ENCODE data around the gene RAPGEF2. TPM values are rescaled to one million over a fixed set of nuclear protein-coding genes. Genes with fewer than 3 reads are reported as not detected.
A peak's percentile ranks its signal among the peaks of the same experiment; 100 is the strongest.
"Not testable (repeated sequence)": the region's sequence is repeated elsewhere in the genome, so short reads cannot be mapped to it uniquely, and the experiment has no call there.

The RAPGEF2 gene
- total RNA-seq, 1 donor from 2014 or later: 251 TPM

DNA sequence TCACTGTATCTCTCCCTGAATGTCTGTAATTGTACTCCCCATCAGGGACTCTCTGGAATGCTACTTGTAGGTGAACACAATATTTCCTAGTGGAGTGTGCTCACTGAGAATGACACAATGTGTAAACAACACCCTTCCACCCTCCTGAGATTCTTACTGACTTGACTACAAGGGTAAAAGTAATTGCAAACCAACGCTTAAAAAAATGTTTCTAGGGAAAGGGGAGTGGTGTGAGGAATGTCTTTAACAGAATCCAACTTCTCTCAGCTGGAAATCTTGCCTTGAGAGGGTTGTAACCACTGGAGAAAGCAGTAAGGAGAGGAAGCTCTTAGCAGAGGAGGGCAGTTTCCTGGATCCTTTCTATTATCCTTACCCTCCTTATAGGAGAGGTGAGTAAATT is 5.1 kb upstream of the RAPGEF2 start:
- DNase-seq: no peak

DNA sequence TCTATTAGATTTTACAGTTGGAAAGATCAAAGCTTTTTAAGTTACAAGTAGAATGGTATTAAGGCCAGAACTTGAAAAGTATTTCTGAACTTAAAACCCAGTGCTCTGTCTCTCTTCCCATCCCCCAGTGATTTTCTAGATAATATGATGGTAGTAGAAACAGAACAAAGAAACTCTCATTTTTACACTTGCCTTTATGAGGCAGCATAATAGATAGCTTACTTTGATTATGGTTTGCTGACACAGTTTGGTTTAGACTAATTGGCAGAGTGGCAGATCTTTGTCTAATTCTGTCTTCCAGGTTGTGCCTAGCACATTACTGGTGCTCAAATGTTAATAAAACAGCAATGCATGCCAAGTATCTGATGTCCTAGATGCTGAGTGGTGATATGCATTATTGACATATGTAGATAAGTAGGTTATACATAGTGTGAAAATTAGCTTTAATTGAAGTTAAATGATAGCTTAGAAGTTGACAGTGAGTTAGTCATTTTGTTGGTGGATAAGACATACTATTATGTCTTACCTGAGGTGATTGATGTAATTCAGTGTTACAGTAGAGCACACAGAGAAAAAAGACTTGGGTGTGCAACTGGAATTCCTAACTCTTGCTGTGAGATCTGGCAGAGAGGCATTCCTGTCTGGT is 4.3 kb upstream of the RAPGEF2 start:
- no peak for DNase-seq

GRCh38 chr4:159101988-159102621 is 774 bp upstream of the RAPGEF2 start:
- DNase-seq: no peak

GRCh38 chr4:159103384-159103990 is 608 bp downstream of the RAPGEF2 start:
- peak; percentile 11 for DNase-seq

GRCh38 chr4:159104694-159105414 is 2.0 kb downstream of the RAPGEF2 start:
- DNase-seq: no peak

DNA sequence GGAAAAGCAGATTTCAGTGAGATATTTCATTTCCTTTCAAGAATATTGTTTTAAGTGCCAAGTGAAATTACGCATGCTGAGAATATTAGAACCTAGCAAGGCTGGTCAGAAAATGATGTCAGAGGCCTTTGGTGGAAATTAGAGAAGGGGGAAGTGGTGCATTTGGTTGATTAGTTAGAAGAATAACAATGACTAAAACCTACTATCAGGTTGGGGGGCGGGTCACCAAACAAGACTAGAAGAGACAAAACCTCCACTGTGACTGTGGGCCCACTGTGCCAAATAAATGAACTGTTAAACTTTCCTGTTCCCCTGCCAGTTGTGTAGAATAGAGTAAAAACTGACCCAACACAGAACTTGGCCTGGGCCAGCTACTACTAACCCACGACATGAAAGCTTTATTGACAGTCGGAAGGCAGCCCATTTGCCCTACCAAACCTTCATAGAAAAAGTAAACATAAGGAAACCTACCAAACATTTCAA is 2.9 kb downstream of the RAPGEF2 start:
- DNase-seq: no peak

DNA sequence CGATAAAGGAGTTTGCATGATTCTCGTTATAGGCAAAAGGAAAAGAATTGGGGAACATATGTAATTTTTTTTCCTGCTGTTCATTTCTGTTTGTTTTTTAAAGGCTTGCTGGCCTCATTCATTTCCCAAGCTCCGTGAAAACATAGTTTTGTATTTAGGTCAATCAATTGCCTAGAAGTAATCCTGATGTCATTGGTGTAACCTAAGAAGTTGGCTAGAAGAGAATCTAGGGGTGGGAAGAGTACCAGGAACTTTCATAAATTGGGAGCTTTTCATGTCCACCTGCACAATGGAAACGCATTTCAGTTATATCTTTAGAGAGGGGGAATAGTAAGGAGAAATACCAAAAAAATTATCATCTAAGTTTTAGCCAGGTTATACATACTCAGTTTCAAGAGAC is 3.8 kb downstream of the RAPGEF2 start:
- DNase-seq: no peak

DNA sequence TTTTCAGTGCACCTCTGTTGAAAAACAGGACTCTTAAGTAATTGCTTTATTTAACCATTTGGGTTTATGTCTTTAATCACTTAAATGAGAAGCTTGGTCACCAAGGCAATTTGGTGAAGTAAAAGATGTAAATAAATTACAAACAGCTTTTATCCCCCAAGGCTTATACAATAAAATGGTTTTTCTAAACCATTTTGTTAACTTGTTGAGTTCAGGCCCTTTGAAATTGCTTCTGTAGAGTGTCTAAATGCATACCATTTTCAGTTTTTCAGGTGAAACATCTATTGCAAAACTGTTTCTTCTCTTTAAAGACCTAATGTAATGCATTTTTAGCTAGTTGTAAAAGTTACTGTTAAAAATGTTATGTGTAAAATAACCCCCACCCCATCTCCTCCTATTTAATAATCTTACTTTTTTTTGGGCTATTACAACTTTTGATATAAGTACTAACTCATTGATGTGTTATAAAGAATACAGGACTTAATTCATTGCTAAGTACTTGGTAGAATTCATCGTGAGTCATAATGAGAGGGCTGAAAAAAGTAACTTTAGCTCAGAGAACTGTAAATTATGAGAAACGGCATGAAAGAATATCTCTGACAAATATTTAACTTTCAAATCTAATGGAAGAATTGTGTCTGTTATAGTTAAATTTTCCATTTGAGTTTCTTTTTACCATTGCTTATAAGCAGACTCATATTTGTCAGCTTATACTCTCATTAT is 4.5 kb downstream of the RAPGEF2 start:
- DNase-seq: no peak

- DNase-seq: no peak
These were observed 5.2 kb downstream of the RAPGEF2 start for GRCh38 chr4:159108124-159108523.

- DNase-seq: no peak
These were observed 8.1 kb downstream of the RAPGEF2 start for GRCh38 chr4:159110961-159111360.

DNA sequence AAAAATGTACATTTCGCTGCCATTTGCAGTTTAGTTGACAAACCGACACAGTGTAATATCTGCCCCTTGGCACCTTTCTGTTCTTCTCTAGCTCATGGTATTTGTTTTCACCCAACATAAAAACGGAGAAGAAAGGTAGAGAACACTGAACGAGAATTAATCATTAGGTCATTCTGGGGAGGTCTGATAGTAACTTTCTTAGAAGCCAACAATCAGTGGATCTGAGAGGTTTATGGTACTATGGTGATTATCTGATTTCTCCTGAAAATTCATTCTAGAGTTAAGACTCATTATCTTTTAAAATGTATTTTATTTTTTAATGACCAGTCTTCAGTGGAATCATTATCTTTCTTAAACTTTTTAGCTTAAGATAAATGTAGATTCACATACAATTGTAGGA is 8.5 kb downstream of the RAPGEF2 start:
- DNase-seq: no peak

DNA sequence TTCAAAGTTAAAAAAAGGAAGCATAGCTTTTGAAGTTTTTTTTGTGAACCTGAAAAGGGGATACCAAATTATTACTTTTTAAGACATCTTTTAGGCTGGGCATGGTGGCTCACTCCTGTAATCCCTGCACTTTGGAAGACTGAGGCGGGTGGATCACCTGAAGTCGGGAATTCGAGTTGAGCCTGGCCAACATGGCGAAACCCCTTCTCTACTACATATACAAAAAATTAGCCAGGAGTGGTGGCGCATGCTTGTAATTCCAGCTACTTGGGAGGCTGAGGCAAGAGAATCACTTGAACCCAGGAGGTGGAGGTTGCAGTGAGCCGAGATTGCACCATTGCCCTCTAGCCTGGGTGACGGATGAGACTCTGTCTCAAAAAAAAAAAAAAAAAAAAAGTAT is 10.5 kb downstream of the RAPGEF2 start:
- not testable (repeated sequence) for DNase-seq

GRCh38 chr4:159116098-159116497 is 13.2 kb downstream of the RAPGEF2 start:
- DNase-seq: not testable (repeated sequence)

- not testable (repeated sequence) for DNase-seq
These were observed 13.8 kb downstream of the RAPGEF2 start for GRCh38 chr4:159116693-159117092.

GRCh38 chr4:159117564-159117963 is 14.7 kb downstream of the RAPGEF2 start:
- no peak for DNase-seq

GRCh38 chr4:159117968-159118367 is 15.1 kb downstream of the RAPGEF2 start:
- no peak for DNase-seq

DNA sequence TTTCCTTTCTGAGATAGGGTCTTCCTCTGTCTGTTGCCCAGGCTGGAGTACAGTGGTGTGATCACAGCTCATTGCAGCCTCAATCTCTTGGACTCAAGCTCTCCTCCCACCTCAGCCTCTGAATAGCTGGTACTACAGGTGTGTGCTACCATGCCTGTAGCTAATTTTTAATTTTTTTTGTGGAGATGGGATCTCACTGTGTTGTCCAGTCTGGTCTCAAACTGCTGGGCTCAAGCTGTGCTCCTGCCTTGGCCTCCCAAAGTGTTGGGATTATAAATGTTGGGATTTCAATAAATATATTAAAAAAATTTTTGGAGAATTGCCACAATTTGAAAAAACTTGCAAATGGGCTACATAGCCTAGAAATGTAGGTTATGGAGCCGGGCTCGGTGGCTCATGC is 18.5 kb downstream of the RAPGEF2 start:
- no peak for DNase-seq

GRCh38 chr4:159126716-159127115 is 23.8 kb downstream of the RAPGEF2 start:
- DNase-seq: no peak

DNA sequence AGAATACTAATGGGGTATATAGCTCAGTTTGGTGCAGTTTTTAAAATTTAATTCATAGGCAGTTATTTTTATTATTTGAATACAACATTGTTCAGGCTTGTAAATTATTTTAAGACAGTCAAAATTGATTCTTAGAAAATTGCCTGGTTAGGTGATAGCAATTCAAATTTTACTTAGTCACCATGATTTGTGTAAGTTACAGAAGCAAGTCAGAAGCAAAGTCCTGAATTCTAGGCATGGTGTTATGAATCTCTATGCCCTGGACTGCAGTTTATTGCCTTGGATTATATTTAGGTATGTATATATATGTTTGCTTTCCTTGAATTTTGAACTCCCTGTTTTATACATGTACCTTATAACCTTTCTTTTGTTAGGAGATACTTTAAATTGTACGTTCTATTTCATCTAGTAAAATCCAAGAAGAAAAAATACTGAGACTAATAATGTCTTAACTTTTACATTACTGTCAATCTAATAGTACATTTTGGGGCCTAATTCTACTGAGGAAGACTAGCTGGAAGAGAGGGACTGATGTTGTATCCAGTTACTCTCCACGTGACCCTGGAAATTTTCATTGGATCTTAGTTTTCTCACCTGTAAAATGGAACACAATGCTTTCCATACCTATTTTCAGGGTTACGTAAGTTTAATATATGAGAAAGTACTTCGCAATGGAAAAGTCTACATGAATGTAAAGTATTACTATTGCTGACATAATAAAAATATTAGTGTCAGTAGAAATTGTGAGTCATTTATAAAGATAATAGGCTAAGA is 25.1 kb downstream of the RAPGEF2 start:
- DNase-seq: no peak

DNA sequence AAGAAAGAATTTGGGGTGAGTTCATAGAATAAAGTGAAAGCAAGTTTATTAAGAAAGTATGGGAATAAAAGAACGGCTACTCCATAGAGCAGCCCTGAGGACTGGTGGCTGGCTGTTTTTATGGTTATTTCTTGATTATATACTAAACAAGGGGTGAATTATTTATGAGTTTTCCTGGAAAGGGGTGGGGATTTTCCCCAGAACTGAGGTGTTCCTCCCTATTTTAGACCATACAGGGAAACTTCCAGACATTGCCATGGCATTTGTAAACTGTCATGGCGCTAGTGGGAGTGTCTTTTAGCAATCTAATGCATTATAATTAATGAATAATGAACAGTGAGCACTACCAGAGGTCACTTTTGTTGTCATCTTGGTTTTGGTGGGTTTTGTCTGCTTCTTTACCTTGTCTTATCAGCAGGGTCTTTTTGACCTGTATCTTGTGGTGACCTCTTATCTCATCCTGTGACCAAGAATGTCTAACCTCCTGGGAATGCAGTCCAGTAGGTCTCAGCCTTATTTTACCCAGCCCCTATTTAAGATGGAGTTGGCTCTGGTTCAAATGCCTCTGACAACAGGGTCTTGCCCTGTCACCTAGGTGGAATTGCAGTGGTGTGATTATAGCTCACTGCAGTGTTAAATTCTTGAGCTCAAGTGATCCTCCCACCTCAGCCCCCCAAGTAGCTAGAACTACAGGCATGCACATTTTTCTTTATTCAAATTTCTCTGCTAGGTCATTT is 27.1 kb downstream of the RAPGEF2 start:
- no peak for DNase-seq

DNA sequence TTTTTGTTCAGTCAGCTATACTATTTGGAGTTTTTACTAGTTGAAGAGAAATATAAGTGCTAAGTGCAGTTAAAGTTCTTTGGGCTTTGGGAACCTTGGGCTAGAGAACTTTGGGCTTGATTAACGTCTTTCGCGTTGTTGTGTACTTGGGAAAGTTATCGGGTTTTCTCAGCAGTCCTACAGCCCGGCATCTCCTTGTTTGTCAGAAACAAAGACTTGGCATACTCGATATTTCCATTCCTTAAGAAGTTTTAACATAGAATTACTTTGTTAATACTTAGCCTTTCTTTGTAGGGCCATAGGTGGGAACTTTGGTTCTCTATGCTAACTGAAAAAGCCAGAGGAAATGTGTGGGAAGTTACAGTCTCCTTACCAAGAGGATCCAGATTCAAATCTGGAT is 28.7 kb downstream of the RAPGEF2 start:
- DNase-seq: no peak

Data from occipital lobe (tissue), 2 donors.